SK-N-SH treated with all-trans-retinoic acid at 6 μM for 48 hours (cell line): ENCODE data around the gene TRPM2.

Source experiments
- ATAC-seq: fragments of 200-7000 bp; cut with Tn5 transposase; 3 replicates; pipeline ENCODE4 v1.9.1; 2020; ENCODE audit warnings: mild to moderate bottlenecking, moderate library complexity
- ARNTL ChIP-seq: fragments of 450-650 bp; formaldehyde crosslinking; IDR thresholded peaks from 2 replicates; pipeline ENCODE4 v1.5.0; 2020; ENCODE audit warnings: low read depth, mild to moderate bottlenecking, moderate library complexity, borderline replicate concordance
- BACH2 ChIP-seq: fragments of 250-450 bp; sonication (Bioruptor Pico); IDR thresholded peaks from 2 replicates; pipeline ENCODE4 v1.9.0; 2021; ENCODE audit warnings: mild to moderate bottlenecking, borderline replicate concordance
- CSDC2 ChIP-seq: fragments of 250-450 bp; sonication (Bioruptor Pico); IDR thresholded peaks from 2 replicates; pipeline ENCODE4 v1.5.0; 2020; ENCODE audit warnings: mild to moderate bottlenecking, moderate library complexity
- ESRRG ChIP-seq: fragments of 250-450 bp; sonication (Bioruptor Pico); IDR thresholded peaks from 2 replicates; pipeline ENCODE4 v1.6.1; 2021; ENCODE audit warnings: mild to moderate bottlenecking
- GLIS3 ChIP-seq: fragments of 250-450 bp; sonication (Bioruptor Pico); IDR thresholded peaks from 2 replicates; pipeline ENCODE4 v1.5.0; 2020; ENCODE audit warnings: mild to moderate bottlenecking, moderate library complexity
- OSR1 ChIP-seq: fragments of 250-450 bp; sonication (Bioruptor Pico); IDR thresholded peaks from 2 replicates; pipeline ENCODE4 v1.8.0; 2022; ENCODE audit warnings: moderate library complexity, mild to moderate bottlenecking, inconsistent platforms
- PPARA ChIP-seq: fragments of 250-450 bp; sonication (Bioruptor Pico); IDR thresholded peaks from 2 replicates; pipeline ENCODE4 v1.5.0; 2020; ENCODE audit warnings: mild to moderate bottlenecking, borderline replicate concordance
- RARB ChIP-seq: fragments of 250-450 bp; sonication (Bioruptor Pico); IDR thresholded peaks from 2 replicates; pipeline ENCODE4 v1.8.0; 2021; ENCODE audit warnings: mild to moderate bottlenecking, moderate library complexity
- SNAI2 ChIP-seq: fragments of 250-450 bp; sonication (Bioruptor Pico); IDR thresholded peaks from 2 replicates; pipeline ENCODE4 v1.5.0; 2020; ENCODE audit warnings: mild to moderate bottlenecking, moderate library complexity
- TOX ChIP-seq: fragments of 250-450 bp; sonication (Bioruptor Pico); IDR thresholded peaks from 2 replicates; pipeline ENCODE4 v1.8.0; 2021; ENCODE audit warnings: mild to moderate bottlenecking, moderate library complexity, borderline replicate concordance
- ZC3H10 ChIP-seq: fragments of 250-450 bp; sonication (Bioruptor Pico); IDR thresholded peaks from 2 replicates; pipeline ENCODE4 v1.5.1; 2021; ENCODE audit warnings: mild to moderate bottlenecking, moderate library complexity
- ZFP3 ChIP-seq: fragments of 250-450 bp; sonication (Bioruptor Pico); IDR thresholded peaks from 2 replicates; pipeline ENCODE4 v1.5.0; 2020; ENCODE audit warnings: mild to moderate bottlenecking, moderate library complexity
- ZFP30 ChIP-seq: fragments of 450-650 bp; formaldehyde crosslinking; IDR thresholded peaks from 2 replicates; pipeline ENCODE4 v1.5.0; 2022; ENCODE audit warnings: mild to moderate bottlenecking, moderate library complexity
- ZNF565 ChIP-seq: fragments of 450-650 bp; formaldehyde crosslinking; conservative IDR thresholded peaks from 2 replicates; pipeline ENCODE4 v1.5.0; 2020; ENCODE audit warnings: low read depth, mild to moderate bottlenecking, moderate library complexity
- ZNF70 ChIP-seq: fragments of 450-650 bp; formaldehyde crosslinking; IDR thresholded peaks from 2 replicates; pipeline ENCODE4 v1.5.0; 2020; ENCODE audit warnings: mild to moderate bottlenecking, moderate library complexity
- ZNF8 ChIP-seq: fragments of 450-650 bp; formaldehyde crosslinking; IDR thresholded peaks from 2 replicates; pipeline ENCODE4 v1.5.0; 2020; ENCODE audit warnings: mild to moderate bottlenecking, moderate library complexity
- TF ChIP-seq, protein P1 (sequence below): fragments of 250-450 bp; sonication (Bioruptor Pico); IDR thresholded peaks from 2 replicates; pipeline ENCODE4 v1.8.0; 2020; ENCODE audit warnings: mild to moderate bottlenecking, moderate library complexity, borderline replicate concordance
- TF ChIP-seq, protein P2 (sequence below): fragments of 250-450 bp; sonication (Bioruptor Pico); IDR thresholded peaks from 2 replicates; pipeline ENCODE4 v1.5.1; 2021; ENCODE audit warnings: mild to moderate bottlenecking, moderate library complexity
- TF ChIP-seq, protein P3 (sequence below): fragments of 250-450 bp; sonication (Bioruptor Pico); IDR thresholded peaks from 2 replicates; pipeline ENCODE4 v1.5.0; 2020; ENCODE audit warnings: mild to moderate bottlenecking, moderate library complexity
- TF ChIP-seq, protein P4 (sequence below): fragments of 250-450 bp; sonication (Bioruptor Pico); IDR thresholded peaks from 2 replicates; pipeline ENCODE4 v1.5.1; 2020; ENCODE audit warnings: low read depth, mild to moderate bottlenecking, moderate library complexity
- TF ChIP-seq, protein P5 (sequence below): fragments of 250-450 bp; sonication (Bioruptor Pico); IDR thresholded peaks from 2 replicates; pipeline ENCODE4 v1.8.0; 2021; ENCODE audit warnings: low read depth, mild to moderate bottlenecking, moderate library complexity, borderline replicate concordance

The TRPM2 gene

DNA sequence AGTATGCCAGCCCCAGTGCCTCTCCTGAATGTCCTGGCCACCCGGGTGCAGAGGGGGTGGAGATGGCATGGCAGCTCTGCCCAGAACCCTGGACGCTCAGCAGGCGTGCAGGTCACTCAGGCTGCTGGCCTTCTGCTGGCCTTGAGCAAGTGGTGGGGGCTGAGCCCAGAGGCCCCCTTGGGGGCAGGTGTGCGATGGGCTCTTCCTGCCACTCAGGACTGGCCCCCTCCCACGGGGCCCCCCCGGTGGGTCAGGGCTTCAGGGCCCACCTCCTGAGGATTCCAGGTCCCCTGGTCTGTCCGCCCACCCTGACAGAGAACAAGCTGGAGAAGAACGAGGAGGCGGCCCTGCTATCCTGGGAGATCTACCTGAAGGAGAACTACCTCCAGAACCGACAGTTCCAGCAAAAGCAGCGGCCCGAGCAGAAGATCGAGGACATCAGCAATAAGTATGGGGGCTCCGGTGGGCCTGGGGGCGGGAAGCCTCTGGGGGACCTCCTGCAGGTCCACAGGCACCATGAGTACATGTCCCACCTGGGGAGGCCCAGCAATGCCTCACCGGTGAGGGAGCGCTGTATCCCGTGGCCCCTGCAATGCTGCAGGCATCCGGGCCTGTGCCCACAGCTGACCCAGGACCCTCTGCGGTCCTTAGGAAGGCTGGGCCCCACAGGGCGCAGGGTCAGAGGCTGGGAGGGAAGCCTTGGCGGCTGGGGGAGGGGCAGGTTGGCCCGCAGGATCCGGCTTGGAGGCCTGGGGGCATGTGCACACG is 64.9 kb downstream of the TRPM2 start:
- no peak for TF ChIP-seq ESRRG (CRISPR knock-in tag)
- no peak for TF ChIP-seq ARNTL (CRISPR knock-in tag)
- TF ChIP-seq, protein P1, sequence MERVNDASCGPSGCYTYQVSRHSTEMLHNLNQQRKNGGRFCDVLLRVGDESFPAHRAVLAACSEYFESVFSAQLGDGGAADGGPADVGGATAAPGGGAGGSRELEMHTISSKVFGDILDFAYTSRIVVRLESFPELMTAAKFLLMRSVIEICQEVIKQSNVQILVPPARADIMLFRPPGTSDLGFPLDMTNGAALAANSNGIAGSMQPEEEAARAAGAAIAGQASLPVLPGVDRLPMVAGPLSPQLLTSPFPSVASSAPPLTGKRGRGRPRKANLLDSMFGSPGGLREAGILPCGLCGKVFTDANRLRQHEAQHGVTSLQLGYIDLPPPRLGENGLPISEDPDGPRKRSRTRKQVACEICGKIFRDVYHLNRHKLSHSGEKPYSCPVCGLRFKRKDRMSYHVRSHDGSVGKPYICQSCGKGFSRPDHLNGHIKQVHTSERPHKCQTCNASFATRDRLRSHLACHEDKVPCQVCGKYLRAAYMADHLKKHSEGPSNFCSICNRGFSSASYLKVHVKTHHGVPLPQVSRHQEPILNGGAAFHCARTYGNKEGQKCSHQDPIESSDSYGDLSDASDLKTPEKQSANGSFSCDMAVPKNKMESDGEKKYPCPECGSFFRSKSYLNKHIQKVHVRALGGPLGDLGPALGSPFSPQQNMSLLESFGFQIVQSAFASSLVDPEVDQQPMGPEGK (CRISPR knock-in tag): no peak
- TF ChIP-seq ZNF565 (CRISPR knock-in tag): no peak
- no peak for TF ChIP-seq ZFP3
- TF ChIP-seq, protein P2, sequence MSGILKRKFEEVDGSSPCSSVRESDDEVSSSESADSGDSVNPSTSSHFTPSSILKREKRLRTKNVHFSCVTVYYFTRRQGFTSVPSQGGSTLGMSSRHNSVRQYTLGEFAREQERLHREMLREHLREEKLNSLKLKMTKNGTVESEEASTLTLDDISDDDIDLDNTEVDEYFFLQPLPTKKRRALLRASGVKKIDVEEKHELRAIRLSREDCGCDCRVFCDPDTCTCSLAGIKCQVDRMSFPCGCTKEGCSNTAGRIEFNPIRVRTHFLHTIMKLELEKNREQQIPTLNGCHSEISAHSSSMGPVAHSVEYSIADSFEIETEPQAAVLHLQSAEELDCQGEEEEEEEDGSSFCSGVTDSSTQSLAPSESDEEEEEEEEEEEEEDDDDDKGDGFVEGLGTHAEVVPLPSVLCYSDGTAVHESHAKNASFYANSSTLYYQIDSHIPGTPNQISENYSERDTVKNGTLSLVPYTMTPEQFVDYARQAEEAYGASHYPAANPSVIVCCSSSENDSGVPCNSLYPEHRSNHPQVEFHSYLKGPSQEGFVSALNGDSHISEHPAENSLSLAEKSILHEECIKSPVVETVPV (CRISPR knock-in tag): no peak
- no peak for TF ChIP-seq RARB (CRISPR knock-in tag)
- no peak for TF ChIP-seq GLIS3 (CRISPR knock-in tag)
- TF ChIP-seq SNAI2 (CRISPR knock-in tag): no peak
- TF ChIP-seq TOX: no peak
- TF ChIP-seq, protein P3, sequence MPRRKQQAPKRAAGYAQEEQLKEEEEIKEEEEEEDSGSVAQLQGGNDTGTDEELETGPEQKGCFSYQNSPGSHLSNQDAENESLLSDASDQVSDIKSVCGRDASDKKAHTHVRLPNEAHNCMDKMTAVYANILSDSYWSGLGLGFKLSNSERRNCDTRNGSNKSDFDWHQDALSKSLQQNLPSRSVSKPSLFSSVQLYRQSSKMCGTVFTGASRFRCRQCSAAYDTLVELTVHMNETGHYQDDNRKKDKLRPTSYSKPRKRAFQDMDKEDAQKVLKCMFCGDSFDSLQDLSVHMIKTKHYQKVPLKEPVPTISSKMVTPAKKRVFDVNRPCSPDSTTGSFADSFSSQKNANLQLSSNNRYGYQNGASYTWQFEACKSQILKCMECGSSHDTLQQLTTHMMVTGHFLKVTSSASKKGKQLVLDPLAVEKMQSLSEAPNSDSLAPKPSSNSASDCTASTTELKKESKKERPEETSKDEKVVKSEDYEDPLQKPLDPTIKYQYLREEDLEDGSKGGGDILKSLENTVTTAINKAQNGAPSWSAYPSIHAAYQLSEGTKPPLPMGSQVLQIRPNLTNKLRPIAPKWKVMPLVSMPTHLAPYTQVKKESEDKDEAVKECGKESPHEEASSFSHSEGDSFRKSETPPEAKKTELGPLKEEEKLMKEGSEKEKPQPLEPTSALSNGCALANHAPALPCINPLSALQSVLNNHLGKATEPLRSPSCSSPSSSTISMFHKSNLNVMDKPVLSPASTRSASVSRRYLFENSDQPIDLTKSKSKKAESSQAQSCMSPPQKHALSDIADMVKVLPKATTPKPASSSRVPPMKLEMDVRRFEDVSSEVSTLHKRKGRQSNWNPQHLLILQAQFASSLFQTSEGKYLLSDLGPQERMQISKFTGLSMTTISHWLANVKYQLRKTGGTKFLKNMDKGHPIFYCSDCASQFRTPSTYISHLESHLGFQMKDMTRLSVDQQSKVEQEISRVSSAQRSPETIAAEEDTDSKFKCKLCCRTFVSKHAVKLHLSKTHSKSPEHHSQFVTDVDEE (CRISPR knock-in tag): no peak
- TF ChIP-seq ZFP30 (CRISPR knock-in tag): no peak
- no peak for TF ChIP-seq PPARA (CRISPR knock-in tag)
- TF ChIP-seq OSR1 (CRISPR knock-in tag): no peak
- TF ChIP-seq, protein P4, sequence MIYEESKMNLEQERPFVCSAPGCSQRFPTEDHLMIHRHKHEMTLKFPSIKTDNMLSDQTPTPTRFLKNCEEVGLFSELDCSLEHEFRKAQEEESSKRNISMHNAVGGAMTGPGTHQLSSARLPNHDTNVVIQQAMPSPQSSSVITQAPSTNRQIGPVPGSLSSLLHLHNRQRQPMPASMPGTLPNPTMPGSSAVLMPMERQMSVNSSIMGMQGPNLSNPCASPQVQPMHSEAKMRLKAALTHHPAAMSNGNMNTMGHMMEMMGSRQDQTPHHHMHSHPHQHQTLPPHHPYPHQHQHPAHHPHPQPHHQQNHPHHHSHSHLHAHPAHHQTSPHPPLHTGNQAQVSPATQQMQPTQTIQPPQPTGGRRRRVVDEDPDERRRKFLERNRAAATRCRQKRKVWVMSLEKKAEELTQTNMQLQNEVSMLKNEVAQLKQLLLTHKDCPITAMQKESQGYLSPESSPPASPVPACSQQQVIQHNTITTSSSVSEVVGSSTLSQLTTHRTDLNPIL (CRISPR knock-in tag): no peak
- TF ChIP-seq BACH2 (CRISPR knock-in tag): no peak
- TF ChIP-seq, protein P5, sequence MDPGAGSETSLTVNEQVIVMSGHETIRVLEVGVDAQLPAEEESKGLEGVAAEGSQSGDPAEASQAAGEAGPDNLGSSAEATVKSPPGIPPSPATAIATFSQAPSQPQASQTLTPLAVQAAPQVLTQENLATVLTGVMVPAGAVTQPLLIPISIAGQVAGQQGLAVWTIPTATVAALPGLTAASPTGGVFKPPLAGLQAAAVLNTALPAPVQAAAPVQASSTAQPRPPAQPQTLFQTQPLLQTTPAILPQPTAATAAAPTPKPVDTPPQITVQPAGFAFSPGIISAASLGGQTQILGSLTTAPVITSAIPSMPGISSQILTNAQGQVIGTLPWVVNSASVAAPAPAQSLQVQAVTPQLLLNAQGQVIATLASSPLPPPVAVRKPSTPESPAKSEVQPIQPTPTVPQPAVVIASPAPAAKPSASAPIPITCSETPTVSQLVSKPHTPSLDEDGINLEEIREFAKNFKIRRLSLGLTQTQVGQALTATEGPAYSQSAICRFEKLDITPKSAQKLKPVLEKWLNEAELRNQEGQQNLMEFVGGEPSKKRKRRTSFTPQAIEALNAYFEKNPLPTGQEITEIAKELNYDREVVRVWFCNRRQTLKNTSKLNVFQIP (CRISPR knock-in tag): no peak
- no peak for TF ChIP-seq ZC3H10 (CRISPR knock-in tag)
- TF ChIP-seq CSDC2 (CRISPR knock-in tag): no peak
- no peak for ATAC-seq

DNA sequence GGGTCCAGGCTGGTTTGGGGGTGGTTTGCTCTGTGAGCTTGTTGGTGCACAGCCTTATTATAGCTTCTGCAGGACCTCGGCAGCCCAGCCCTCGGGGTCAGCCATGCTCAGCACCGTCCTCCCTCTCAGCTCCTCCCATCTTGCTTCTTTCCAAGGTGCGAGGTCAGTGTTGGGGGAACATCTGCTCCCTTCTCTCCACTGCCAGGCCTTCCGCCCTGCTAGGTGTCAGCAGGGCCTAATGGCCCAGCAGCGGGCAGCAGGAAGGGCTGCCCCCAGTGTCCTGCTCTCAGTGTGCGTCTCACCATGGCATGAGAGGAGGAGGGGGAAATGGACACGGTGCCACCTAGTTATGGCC is 65.4 kb downstream of the TRPM2 start:
- ATAC-seq: no peak
- TF ChIP-seq PPARA (CRISPR knock-in tag): no peak
- TF ChIP-seq ZNF8 (CRISPR knock-in tag): no peak
- no peak for TF ChIP-seq RARB (CRISPR knock-in tag)
- TF ChIP-seq ZNF70 (CRISPR knock-in tag): no peak
- TF ChIP-seq ZNF565 (CRISPR knock-in tag): no peak
- no peak for TF ChIP-seq ZFP30 (CRISPR knock-in tag)
- TF ChIP-seq ESRRG (CRISPR knock-in tag): no peak

DNA sequence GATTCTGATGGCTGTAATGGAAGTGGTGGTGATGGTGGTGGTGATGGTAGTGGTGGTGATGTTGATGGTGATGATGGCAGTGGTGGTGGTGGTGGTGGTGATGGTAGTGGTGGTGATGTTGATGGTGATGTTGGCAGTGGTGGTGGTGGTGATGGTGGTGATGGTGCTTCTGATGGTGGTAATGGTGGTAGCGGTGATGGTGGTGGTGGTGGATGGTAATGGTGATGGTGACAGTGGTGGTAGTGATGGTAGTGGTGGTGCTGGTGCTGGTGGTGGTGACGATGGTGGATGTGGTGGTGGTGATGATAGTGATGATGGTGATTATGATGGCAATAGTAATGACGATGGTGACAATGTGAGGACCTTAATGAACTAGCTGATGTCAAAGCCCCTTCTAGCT is 66.3 kb downstream of the TRPM2 start:
- no peak for ATAC-seq
- no peak for TF ChIP-seq ZNF70 (CRISPR knock-in tag)
- no peak for TF ChIP-seq GLIS3 (CRISPR knock-in tag)
- no peak for TF ChIP-seq ZFP3
- TF ChIP-seq, protein P3 (CRISPR knock-in tag): no peak
- TF ChIP-seq, protein P5 (CRISPR knock-in tag): no peak
- TF ChIP-seq, protein P1 (CRISPR knock-in tag): no peak
- no peak for TF ChIP-seq ARNTL (CRISPR knock-in tag)
